ENCODE measurements around the gene NR3C2.

- TF ChIP-seq CTCF (IDR thresholded peaks at IDR 0.05; ENCODE audit: insufficient read depth, low read depth, low read length) = no peak
- TF ChIP-seq EZH2 (IDR thresholded peaks at IDR 0.05; ENCODE audit: insufficient read depth, low read length) = no peak
These were observed 287.4 kb downstream of the NR3C2 start for GRCh38 chr4:148154769-148155168.
